ENCODE data around the gene MLC1. TPM values are rescaled to one million over a fixed set of nuclear protein-coding genes. Genes with fewer than 3 reads are reported as not detected.
A peak's percentile ranks its signal among the peaks of the same experiment; 100 is the strongest.

Gene MLC1
- total RNA-seq, 1 donor from 2014 or later, result not detected

GRCh38 chr22:50084080-50084477, 1.1 kb downstream of the MLC1 start:
- Mint-ChIP-seq H3K4me1 (peaks cover 26% of the 10 kb centered on the region), H3K9me3 (peaks cover 8% of the 10 kb centered on the region), H3K36me3 (no peaks in the 10 kb centered on the region), H3K27ac (no peak overlapping the region), H3K4me3 (no peak overlapping the region), H3K27me3 (ENCODE audit: insufficient read depth, low read depth) (peaks cover 7% of the 10 kb centered on the region)
- no peak for DNase-seq (ENCODE audit: low spot score)
- no peaks in the 10 kb centered on the region for H3K4me1 ChIP-seq
- no peak overlapping the region for H3K27ac ChIP-seq
- no peak overlapping the region for H2AFZ ChIP-seq (replicated peaks)
- H4K20me1 ChIP-seq (ENCODE audit: low read depth), result no peaks in the 10 kb centered on the region
- no peak overlapping the region for H3K4me3 ChIP-seq
- no peak overlapping the region for H3K9ac ChIP-seq
- no peaks in the 10 kb centered on the region for H3K9me3 ChIP-seq (ENCODE audit: low read depth)
- no peaks in the 10 kb centered on the region for H3K27me3 ChIP-seq
- no peak overlapping the region for H3K4me2 ChIP-seq
- no peak for TF ChIP-seq EZH2phosphoT487 (IDR thresholded peaks at IDR 0.05)
- TF ChIP-seq CTCF (IDR thresholded peaks at IDR 0.05), result no peak
- TF ChIP-seq EZH2 (IDR thresholded peaks at IDR 0.05), result no peak
- H3F3A ChIP-seq (ENCODE audit: low read depth), result no peaks in the 10 kb centered on the region
- no peaks in the 10 kb centered on the region for H3K79me2 ChIP-seq (ENCODE audit: low read depth)
- H3K36me3 ChIP-seq, result no peaks in the 10 kb centered on the region

DNA sequence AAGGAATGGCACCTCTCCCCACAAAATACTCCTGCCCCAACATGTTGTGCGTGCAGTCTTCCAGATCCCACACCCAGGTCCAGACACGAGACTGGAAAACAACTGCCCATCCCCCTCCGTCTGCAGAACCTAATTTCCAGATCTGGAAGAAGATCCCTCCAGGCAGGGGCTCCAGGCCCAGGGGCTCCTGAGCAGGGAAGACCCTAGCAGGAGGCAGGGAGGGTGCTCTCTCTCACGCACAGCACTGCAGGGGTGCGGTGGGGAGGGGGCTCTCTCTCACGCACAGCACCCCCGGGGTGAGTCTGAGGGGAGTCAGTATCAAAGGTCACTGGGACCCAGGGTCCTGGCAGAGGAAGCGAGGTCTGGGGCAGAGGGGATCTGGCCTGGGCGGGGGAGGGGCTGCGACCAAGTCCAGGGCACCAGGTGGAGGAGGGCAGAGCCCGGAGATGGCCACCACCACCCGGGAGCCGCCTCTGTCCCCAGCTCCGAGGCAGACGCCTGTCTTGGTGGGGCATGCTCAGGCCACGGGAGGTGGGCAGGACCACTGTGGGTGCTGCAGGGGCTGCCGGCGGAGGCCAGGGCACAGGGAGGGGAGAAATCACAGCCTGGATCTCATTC, 1.7 kb downstream of the MLC1 start:
- Histone ChIP-seq H3K9ac (no peak overlapping the region), H2AFZ (replicated peaks) (no peak overlapping the region), H3F3A (ENCODE audit: low read depth) (no peaks in the 10 kb centered on the region), H3K36me3 (no peaks in the 10 kb centered on the region), H3K4me3 (no peak overlapping the region), H3K79me2 (ENCODE audit: low read depth) (no peaks in the 10 kb centered on the region), H3K27ac (no peak overlapping the region), H3K9me3 (ENCODE audit: low read depth) (no peaks in the 10 kb centered on the region), H3K4me1 (no peaks in the 10 kb centered on the region), H3K27me3 (no peaks in the 10 kb centered on the region), H3K4me2 (no peak overlapping the region), H4K20me1 (ENCODE audit: low read depth) (no peaks in the 10 kb centered on the region)
- DNase-seq (ENCODE audit: low spot score), result no peak
- no peak for TF ChIP-seq CTCF (IDR thresholded peaks at IDR 0.05)
- TF ChIP-seq EZH2 (IDR thresholded peaks at IDR 0.05), result no peak
- no peak for TF ChIP-seq EZH2phosphoT487 (IDR thresholded peaks at IDR 0.05)
- H3K27ac Mint-ChIP-seq, result no peak overlapping the region
- peaks cover 26% of the 10 kb centered on the region for H3K4me1 Mint-ChIP-seq
- no peaks in the 10 kb centered on the region for H3K36me3 Mint-ChIP-seq
- peaks cover 8% of the 10 kb centered on the region for H3K9me3 Mint-ChIP-seq
- H3K27me3 Mint-ChIP-seq (ENCODE audit: insufficient read depth, low read depth), result peaks cover 7% of the 10 kb centered on the region
- H3K4me3 Mint-ChIP-seq, result no peak overlapping the region

GRCh38 chr22:50082961-50083461, 2.2 kb downstream of the MLC1 start:
- Histone ChIP-seq H3K4me3 (no peak overlapping the region), H3K79me2 (ENCODE audit: low read depth) (no peaks in the 10 kb centered on the region), H3K4me1 (no peaks in the 10 kb centered on the region), H3K27me3 (no peaks in the 10 kb centered on the region), H3K9ac (no peak overlapping the region), H3K4me2 (no peak overlapping the region), H3K9me3 (ENCODE audit: low read depth) (no peaks in the 10 kb centered on the region), H2AFZ (replicated peaks) (no peak overlapping the region), H3K27ac (no peak overlapping the region), H3K36me3 (no peaks in the 10 kb centered on the region), H4K20me1 (ENCODE audit: low read depth) (no peaks in the 10 kb centered on the region), H3F3A (ENCODE audit: low read depth) (no peaks in the 10 kb centered on the region)
- TF ChIP-seq CTCF (IDR thresholded peaks at IDR 0.05) (no peak), EZH2phosphoT487 (IDR thresholded peaks at IDR 0.05) (no peak), EZH2 (IDR thresholded peaks at IDR 0.05) (no peak)
- peaks cover 7% of the 10 kb centered on the region for H3K27me3 Mint-ChIP-seq (ENCODE audit: insufficient read depth, low read depth)
- peaks cover 29% of the 10 kb centered on the region for H3K4me1 Mint-ChIP-seq
- H3K36me3 Mint-ChIP-seq, result no peaks in the 10 kb centered on the region
- H3K9me3 Mint-ChIP-seq, result peaks cover 8% of the 10 kb centered on the region
- DNase-seq (ENCODE audit: low spot score), result no peak
- H3K4me3 Mint-ChIP-seq, result peak overlapping the region; percentile 7
- peak overlapping the region; percentile 46 for H3K27ac Mint-ChIP-seq

All from neural progenitor cell (in vitro differentiated cells).